HG02870 (cell line): ENCODE measurements around the gene MRPL19.

Experiments used
- ATAC-seq: cut with Tn5 transposase; IDR thresholded peaks from one replicate; pipeline ENCODE4 v1.9.1; 2021; ENCODE audit warnings: mild to moderate bottlenecking, moderate library complexity; ENCODE audit not compliant: unreplicated experiment

Gene MRPL19

DNA sequence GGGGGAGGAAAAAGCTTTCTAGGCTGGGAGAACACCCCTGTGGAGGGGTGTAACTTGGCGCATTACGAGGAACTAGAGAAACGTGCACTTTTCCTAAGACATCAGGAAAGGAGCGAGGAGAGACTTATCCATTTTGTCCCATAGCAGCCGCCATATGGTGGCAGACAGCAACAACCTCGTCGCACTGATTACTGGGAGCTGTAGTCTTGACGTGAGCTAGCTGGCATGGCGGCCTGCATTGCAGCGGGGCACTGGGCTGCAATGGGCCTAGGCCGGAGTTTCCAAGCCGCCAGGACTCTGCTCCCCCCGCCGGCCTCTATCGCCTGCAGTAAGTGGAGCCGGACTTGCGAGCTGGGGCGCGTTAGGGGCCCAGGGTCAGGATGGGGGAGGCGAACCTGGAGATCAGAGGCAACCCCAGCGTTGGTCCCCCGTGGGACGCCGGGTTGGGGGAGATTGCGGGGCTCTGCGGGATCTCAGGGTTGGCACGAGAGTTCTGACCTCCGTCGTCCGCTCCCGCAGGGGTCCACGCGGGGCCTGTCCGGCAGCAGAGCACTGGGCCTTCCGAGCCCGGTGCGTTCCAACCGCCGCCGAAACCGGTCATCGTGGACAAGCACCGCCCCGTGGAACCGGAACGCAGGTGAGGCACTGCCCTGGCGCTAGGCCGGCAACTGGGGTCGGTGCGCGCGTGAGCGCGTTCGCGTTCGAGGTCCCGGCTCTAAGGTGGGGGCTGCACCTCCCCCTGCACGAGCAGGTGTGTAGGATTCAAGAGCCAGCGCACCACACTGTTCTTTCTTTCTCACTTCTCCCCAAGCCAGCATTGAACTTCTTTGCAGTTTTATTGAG is at the start of gene MRPL19:
MRPL19 (plus strand) TSS at position 201 of the 843 bp plus-strand sequence; CDS start at position 226, 25 bp downstream.
- peak; percentile 93 for ATAC-seq

DNA sequence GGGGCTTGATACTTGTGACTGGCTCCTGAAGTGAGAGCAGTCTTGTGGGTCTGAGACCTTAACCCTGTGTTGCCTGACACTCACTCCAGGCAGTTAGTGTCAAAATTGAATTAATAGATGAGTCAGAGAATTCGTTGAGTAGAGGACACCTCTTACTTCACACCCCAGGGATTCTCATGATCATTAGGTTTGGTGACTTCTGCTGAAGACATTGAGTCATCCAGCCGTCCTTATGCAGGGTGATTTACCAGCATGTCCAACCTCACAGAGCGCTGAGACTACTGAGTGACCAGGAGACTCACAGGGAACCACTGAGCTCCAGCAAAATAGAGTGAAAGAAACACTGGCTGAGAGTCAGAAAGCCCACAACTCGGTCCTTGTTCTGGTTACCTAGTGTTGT is 49.8 kb upstream of the MRPL19 start:
- ATAC-seq = no peak

GRCh38 chr2:75597949-75598348 is 48.6 kb upstream of the MRPL19 start:
- ATAC-seq = no peak

DNA sequence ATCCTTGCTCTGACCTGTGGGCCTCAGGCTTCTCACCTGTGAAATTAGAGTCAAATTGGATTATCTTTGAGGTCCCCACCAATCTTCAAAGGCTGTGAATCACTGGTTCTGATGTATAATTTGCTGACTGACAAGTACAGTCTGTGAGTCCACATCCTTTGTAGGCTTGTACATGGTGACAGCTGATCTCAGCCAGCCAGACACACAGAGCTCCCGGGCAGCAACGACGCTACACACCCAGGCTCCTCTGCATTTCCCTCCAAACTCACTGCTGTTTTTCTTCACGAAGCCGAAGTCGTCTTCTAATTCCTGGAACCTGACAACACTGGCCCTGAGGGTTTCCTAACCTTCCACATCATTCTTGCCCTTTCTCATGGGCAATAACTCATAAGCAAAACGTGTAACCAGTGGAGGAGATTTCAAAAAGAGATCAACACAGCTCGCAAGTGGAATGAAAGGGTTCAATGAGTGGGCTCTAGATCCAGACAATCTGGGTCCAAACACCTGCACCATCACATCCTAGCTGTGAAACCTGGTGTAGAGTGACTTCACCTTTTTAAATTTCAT is 47.9 kb upstream of the MRPL19 start:
- no peak for ATAC-seq

DNA sequence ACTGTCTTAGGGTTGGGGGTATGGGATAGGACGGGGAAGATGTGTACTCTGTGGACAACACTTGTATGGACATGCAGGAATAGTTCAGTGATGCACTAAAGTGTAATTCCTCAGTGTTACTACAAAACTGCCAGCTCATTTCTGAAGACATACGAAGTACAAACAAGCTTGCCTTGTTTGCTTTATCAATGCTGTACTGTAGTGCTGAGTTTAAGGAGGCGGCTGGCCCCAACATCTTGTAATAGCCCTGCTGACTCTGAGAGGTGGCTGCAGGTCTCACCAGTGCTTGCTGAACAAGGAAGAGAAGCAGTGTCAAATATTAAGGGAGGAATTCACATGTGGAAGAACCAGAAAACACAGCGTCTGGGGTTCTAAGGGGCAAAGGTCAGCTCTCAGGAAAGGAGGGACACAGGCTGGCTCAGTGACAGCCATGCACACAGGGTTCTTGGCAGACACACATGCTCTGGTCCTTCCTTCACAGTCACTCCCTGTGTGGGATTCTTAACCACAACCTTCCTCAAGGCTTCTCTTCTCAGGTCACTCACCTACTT is 46.0 kb upstream of the MRPL19 start:
- no peak for ATAC-seq

- ATAC-seq = no peak
Measured at GRCh38 chr2:75602724-75603342, 43.8 kb upstream of the MRPL19 start.

DNA sequence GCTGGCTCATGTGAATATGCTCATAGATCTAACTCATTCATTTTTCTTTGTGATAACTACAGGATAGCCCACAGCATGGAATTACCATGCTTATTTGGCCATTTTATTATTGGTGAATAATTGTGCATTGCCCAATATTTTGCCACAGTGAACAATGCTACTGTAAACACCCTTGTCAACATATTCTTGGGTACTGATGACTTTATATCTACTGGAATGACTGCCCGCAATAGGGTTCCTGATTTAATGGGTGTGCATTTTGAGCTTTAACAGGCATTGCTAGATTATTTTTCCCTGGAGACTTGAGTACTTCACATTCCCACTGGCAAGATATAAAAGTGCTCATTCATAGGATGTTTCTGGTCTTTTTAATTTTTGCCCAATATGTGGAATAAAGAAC is 43.1 kb upstream of the MRPL19 start:
- ATAC-seq = no peak

DNA sequence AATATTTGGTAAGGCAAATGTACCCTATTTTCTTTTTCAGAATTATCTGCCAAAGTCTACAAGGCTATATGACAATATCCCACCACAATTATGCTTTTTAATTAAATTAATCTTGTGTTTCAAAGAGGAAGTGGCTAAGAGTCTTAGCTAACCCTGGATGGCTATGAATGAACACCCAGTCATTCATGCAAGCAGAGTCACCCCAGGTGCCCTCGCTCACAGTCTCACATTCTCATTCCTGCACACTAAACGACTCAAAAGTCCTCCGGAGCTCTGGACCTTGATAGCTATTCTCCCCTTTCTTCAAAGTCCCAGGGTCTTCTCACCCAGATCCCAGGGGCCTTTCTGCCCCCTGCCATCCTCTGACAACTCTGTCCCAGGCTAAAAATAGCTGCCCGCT is 42.1 kb upstream of the MRPL19 start:
- no peak for ATAC-seq

- ATAC-seq = no peak
Measured at GRCh38 chr2:75605770-75606529, 40.6 kb upstream of the MRPL19 start.

DNA sequence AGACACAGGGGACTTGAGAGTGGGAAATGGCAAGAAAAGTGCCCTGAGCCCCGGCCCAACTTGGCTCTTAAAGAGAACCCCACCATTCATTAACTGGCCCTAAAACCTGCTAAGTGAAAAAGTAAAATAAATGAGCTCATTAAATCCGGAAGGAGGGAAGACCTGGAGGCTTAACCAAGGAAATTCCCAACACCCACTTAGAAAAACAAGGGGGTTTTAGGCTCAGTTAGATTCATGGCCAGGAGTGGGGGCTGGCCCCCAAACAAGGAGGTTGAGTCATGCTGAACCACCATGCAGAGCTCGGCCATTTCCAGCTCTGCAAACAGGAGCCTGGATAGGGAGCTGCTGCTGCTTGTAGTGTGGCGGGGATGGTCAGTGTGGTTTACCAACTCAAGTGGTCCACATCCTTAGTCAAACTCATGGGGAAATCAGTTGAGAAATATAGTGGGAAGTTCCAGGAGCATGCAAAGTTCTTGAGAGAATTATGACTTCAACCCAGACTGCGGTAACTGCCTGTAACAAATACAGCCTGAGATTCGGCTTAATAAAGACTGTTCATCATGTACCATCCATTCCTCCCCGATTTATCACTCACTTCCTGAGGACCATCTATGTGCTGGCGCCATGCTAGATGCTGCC is 39.7 kb upstream of the MRPL19 start:
- no peak for ATAC-seq

DNA sequence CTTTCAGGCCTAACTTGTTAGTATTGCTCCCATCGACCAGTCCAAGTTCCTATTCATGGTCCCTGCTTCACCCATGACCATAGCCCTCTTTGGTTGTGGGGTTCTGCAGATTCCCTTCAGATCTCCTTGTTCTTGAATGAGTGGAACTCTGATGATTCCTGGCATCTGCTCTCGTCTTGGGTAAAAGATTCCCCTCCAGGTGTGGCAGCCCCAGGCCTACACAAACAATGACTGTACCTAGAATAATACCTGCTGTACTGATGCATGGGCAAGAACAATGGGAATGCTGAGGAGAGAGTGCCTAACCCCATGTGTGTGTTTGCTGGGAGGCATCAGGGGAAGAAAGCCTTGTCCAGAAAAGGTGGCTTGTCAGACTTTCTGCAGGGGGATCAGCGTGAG is 39.2 kb upstream of the MRPL19 start:
- ATAC-seq = no peak

- no peak for ATAC-seq
Measured at GRCh38 chr2:75607988-75608683, 38.4 kb upstream of the MRPL19 start.

GRCh38 chr2:75608684-75609333 is 37.8 kb upstream of the MRPL19 start:
- peak; percentile 64 for ATAC-seq

GRCh38 chr2:75609334-75609689 is 37.3 kb upstream of the MRPL19 start:
- ATAC-seq = no peak

DNA sequence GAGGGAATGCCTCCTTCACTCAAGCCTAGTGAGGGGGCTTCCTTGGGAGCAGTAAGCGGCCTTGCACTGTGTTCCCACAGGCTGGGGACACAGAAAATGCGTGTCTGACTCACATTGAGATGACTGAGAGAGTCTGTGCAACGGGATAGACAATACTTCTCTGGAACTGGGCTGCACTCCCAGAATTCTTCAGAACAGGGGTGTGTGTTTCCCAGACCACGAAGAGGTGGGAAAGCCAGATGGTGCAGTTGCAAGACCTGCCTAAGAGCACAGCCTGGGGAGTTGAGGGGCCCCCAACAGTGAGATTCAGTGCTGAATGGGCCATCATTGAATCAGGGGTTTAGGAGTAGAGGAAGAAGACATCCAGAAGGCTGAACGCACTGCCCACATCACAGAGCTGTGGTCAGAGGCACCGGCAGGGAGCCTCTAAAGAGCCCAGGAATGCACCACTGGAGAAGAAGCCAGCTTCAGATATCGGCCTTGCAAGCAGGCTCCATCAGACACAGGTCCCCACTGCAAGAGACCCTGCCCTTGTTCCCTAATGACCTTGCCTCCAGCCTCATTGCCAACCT is 36.6 kb upstream of the MRPL19 start:
- no peak for ATAC-seq

GRCh38 chr2:75610671-75611070 is 35.9 kb upstream of the MRPL19 start:
- no peak for ATAC-seq

DNA sequence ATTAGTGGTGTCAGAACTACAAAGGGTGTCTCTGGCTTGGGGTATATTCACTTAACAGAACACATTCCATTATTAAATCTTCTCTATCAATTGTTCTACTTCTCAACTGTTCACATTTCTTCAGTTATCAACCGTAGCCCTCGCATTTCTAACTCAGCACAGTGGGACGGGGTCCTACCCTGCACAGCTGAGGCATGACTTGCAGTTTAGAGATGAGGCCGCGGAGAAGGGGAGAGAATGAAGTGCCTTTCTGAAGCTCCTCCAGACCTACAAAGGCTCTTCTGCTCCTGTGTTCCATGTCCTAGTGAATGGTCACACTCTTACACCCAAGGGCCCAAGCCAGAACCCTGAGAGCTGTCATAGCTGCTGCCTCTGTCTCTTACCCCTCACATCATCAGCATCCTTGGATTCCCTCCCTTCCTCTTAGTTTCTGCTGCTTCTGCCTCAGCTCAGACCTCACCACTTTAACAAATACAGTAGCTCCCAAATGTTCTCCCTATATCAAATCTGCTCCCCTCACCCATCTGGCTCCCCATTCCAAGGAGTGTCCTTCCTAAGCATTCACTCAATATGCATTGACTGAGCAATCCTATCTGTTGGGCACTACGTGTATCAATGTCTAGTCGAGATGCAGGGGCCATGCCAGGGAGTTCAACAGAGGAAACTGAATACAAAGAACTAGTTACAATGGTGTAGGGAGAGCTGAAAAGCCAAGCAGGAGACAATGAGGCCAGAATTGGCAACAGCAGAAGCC is 34.3 kb upstream of the MRPL19 start:
- no peak for ATAC-seq

- ATAC-seq = no peak
Measured at GRCh38 chr2:75612862-75613243, 33.7 kb upstream of the MRPL19 start.
